ENCODE data around the gene TPCN2.

- TF ChIP-seq ATF3 (IDR thresholded peaks at IDR 0.05) (no peak), POLR2AphosphoS5 (IDR thresholded peaks at IDR 0.05; ENCODE audit: low read depth, low read length) (no peak), POLR2A (IDR thresholded peaks at IDR 0.05; ENCODE audit: borderline replicate concordance, extremely low read depth, insufficient read depth, insufficient read length) (no peak), YY1 (IDR thresholded peaks at IDR 0.05; ENCODE audit: extremely low read depth, insufficient replicate concordance, low read depth, low read length) (no peak), EZH2 (IDR thresholded peaks at IDR 0.05) (no peak), EZH2phosphoT487 (IDR thresholded peaks at IDR 0.05; ENCODE audit: borderline replicate concordance) (no peak), ZFX (IDR thresholded peaks at IDR 0.05) (no peak), JUND (IDR thresholded peaks at IDR 0.05) (no peak), ZBTB33 (IDR thresholded peaks at IDR 0.05; ENCODE audit: extremely low read depth, insufficient replicate concordance, low read length) (no peak), MAX (IDR thresholded peaks at IDR 0.05) (no peak)
- TF ChIP-seq, protein P1, sequence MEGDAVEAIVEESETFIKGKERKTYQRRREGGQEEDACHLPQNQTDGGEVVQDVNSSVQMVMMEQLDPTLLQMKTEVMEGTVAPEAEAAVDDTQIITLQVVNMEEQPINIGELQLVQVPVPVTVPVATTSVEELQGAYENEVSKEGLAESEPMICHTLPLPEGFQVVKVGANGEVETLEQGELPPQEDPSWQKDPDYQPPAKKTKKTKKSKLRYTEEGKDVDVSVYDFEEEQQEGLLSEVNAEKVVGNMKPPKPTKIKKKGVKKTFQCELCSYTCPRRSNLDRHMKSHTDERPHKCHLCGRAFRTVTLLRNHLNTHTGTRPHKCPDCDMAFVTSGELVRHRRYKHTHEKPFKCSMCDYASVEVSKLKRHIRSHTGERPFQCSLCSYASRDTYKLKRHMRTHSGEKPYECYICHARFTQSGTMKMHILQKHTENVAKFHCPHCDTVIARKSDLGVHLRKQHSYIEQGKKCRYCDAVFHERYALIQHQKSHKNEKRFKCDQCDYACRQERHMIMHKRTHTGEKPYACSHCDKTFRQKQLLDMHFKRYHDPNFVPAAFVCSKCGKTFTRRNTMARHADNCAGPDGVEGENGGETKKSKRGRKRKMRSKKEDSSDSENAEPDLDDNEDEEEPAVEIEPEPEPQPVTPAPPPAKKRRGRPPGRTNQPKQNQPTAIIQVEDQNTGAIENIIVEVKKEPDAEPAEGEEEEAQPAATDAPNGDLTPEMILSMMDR (IDR thresholded peaks at IDR 0.05 in 2 of 3, conservative IDR thresholded peaks at IDR 0.05 in 1 of 3; ENCODE audit: borderline replicate concordance in 1 of 3, insufficient read depth in 1 of 3, low read depth in 2 of 3, low read length in 2 of 3): no peak
- TF ChIP-seq, protein P2, sequence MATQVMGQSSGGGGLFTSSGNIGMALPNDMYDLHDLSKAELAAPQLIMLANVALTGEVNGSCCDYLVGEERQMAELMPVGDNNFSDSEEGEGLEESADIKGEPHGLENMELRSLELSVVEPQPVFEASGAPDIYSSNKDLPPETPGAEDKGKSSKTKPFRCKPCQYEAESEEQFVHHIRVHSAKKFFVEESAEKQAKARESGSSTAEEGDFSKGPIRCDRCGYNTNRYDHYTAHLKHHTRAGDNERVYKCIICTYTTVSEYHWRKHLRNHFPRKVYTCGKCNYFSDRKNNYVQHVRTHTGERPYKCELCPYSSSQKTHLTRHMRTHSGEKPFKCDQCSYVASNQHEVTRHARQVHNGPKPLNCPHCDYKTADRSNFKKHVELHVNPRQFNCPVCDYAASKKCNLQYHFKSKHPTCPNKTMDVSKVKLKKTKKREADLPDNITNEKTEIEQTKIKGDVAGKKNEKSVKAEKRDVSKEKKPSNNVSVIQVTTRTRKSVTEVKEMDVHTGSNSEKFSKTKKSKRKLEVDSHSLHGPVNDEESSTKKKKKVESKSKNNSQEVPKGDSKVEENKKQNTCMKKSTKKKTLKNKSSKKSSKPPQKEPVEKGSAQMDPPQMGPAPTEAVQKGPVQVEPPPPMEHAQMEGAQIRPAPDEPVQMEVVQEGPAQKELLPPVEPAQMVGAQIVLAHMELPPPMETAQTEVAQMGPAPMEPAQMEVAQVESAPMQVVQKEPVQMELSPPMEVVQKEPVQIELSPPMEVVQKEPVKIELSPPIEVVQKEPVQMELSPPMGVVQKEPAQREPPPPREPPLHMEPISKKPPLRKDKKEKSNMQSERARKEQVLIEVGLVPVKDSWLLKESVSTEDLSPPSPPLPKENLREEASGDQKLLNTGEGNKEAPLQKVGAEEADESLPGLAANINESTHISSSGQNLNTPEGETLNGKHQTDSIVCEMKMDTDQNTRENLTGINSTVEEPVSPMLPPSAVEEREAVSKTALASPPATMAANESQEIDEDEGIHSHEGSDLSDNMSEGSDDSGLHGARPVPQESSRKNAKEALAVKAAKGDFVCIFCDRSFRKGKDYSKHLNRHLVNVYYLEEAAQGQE (IDR thresholded peaks at IDR 0.05; ENCODE audit: low read depth): no peak
Measured at GRCh38 chr11:69071956-69072355, 23.2 kb downstream of the TPCN2 start.
